CD4-positive, alpha-beta T cell treated with Interleukin-2 at 100 ng/mL for 4 hours (primary cell): ENCODE results near the gene ATP8B4.
A peak's percentile ranks its signal among the peaks of the same experiment; 100 is the strongest.
"Not testable (repeated sequence)": the region's sequence is repeated elsewhere in the genome, so short reads cannot be mapped to it uniquely, and the experiment has no call there.

Experiments
- DNase-seq: peaks from one replicate; pipeline ENCODE4 v3.0.0-alpha.2; 2020; ENCODE audit warnings: low spot score

The ATP8B4 gene

DNA sequence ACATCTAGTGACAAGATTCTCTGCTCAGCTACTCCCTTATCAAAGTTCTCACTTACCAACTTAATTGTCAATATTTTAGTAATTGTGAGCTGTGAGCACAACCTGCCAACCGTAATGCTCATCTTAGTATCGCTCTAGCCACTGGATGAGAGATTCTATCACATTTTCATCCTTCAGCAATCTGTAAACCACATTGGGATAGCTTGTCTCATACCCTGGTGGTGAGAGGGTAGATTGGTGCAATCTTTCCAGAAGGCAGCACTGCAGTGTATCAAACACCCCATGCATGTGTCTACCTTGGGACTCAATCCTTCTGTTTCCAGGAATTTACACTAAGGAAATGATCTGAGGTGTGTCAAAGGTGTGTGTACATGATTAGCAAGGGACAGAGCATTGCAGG lies 18.9 kb upstream of the ATP8B4 start:
- no peak for DNase-seq

DNA sequence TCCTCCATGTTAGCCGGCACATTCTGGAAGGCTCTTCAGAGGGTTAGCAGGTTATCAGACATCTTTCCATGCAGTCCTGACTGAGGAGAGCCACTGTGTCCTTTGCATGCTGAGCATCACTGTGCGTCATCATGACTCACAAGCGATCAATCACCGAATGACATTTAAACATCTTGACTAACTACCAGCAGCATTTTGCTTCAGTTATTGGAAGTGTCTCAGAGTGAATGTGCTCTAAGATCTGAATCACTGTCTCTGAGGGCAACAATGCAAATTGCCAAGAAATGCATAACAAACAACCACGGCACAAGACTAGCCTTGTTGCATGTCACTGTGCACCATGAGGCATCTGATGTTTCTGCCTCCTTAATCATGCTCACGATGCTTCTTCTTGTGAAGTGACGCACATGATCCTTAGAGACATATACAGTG lies 18.3 kb upstream of the ATP8B4 start:
- no peak for DNase-seq

DNA sequence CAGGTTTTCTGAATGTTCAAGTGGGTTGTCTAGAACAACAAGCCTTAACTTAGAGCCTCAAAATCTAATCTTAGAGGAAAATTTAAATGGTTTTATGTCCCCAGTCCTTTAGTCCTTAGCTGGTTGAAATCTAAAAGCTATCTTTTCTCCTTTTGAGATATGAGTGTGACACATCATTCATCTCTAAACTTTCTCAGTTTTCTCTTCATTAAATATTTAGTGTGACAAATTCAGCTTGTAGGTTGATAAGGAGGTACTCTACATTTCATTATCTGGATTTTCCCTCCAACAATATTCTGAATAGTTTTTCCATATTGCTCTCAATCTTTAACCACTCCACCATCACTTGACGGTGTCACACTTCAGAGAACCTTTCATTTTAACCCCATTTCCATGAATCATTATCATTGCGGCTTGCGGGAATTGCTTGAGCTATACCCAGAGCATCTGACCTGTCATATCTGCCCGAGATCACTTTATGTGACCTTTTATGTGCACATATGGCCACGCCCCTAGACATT lies 16.1 kb upstream of the ATP8B4 start:
- DNase-seq, result peak; percentile 17

DNA sequence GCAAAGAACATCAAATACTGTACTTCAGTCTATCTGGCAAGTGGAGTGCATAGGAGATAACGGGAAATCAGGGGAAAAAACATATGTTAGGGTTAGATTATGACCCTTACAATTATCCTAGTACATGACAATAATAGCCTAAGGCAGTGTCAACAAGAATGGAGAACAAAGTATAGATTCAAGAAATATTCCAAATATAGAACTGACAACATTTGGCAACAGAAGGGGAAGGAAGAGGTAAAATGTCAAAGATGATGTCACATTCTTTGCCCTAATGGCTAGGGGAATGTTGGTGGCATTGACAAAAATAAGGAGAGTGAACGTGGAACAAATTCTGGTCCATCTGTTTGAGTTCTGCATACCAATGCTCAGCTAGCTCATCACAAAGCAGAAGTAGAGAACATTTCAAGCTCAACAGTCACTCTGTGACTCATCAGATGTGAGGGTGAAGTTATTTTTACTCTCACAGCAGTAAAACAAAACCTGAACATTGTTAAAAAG lies 15.5 kb upstream of the ATP8B4 start:
- DNase-seq, result peak; percentile 11

DNA sequence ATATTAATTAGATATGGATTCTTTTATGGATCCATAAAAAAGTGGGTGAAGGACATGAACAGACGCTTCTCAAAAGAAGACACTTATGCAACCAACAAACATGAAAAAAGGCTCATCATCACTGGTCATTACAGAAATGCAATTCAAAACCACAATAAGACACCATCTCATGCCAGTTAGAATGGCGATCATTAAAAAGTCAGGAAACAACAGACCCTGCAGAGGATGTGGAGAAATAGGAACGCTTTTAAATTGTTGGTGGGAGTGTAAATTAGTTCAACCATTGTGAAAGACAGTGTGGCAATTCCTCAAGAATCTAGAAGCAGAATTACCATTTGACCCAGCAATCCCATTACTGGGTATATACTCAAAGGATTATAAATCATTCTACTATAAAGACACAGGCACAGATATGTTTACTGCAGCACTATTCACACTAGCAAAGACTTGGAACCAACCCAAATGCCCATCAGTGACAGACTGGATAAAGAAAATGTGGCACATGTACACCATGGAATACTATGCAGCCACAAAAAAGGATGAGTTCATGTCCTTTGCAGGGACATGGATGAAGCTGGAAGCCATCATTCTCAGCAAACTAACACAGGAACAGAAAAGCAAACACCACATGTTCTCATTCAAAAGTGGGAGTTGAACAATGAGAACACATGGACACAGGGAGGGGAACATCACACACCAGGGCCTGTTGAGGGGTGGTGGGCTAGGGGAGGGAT lies 13.4 kb upstream of the ATP8B4 start:
- not testable (repeated sequence) for DNase-seq

DNA sequence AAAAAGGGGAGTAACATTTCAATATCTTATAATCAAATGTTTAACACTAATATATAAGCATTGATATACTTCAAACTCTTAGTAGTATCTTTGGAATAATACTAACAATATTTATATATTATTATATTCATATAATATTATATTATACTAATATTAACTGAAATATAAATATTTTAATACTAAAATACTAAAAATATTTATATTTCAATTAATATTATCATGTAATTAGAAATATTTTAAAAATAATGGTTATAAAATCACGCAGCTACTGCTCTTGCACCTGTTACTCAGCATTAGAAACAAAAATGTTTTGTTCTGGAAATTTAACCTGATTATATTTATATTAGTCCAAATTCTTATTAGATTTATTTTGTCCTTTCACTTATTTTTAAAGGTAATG lies 12.6 kb upstream of the ATP8B4 start:
- no peak for DNase-seq

DNA sequence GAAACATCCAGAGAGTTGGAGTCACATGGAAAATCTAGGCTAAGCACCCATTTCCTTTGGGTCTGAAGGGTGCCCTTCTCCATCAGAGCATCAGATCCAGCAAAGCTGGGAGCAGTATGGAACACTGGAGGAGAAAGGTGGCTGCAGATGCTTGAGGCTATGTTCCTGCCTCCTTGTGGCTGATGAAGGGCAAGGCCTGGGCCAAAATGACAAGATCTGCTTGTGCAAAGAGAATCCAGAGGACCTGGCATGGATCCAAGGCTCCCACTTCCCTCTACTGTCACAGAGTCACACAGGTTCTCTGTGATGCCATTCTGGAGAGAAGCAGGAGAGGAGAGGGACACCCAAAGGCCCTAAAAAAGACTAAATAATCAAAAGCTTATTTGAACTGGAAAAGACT lies 9.2 kb upstream of the ATP8B4 start:
- DNase-seq, result no peak

DNA sequence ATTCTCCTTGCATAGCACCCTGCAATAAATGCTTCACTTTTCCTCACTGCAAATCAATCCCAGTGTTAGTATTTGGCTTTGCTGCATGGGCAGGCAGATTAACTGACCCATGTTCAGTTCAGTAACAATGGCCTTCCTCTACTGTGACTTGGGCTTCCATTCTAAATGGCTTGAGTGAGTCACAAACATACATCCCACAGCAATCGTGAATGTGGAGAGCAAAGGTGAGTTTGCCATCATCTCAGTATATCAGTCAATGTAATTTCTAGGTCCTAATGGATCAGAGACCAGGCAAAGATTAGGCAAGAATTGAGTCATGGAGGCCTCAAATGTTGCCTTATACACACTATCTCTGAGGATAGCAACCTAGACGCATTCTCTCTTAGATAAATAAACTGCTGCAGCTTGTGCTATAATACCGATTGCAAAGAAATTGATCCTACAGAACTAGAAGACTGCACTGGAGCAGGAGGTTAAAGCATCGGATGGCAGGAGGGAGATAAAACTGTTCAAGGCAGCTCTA lies 8.3 kb upstream of the ATP8B4 start:
- no peak for DNase-seq

DNA sequence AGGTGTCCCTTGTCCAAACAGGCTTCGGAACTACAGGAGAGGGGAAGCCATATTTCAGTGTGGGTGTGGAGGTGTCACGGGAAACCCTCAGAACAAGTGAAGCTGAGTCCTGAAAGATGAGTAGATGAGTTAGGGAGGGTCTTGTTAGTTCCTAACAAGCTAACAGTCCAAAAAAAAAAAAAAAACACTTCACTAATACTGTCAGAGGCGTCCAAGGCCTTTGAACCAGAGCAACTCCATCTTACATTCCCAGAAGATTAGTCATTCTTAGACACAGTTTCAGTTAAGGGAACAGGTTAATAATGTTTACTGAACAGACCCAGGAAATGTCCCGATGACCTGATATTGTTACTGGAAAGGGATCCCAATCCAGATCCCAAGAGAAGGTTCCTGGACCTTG lies 7.0 kb upstream of the ATP8B4 start:
- no peak for DNase-seq

DNA sequence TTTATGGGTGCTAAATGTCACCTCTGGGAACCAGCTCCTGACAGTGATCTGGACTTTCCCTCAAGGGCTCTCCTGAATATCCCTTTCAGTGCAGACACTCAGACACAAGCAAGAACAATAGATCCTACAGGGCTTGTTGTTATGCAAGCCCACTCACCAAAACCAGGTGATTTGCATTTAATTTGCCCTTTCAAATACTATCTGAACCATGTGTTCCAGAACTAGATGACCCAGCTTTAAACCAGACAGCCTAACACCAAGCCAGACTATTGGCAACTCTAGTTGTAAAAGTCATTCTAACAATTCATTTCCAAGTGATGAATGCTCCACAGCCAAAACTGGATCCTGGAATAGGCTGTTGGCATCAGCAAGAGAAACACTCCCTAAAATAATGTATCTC lies 5.6 kb upstream of the ATP8B4 start:
- no peak for DNase-seq

DNA sequence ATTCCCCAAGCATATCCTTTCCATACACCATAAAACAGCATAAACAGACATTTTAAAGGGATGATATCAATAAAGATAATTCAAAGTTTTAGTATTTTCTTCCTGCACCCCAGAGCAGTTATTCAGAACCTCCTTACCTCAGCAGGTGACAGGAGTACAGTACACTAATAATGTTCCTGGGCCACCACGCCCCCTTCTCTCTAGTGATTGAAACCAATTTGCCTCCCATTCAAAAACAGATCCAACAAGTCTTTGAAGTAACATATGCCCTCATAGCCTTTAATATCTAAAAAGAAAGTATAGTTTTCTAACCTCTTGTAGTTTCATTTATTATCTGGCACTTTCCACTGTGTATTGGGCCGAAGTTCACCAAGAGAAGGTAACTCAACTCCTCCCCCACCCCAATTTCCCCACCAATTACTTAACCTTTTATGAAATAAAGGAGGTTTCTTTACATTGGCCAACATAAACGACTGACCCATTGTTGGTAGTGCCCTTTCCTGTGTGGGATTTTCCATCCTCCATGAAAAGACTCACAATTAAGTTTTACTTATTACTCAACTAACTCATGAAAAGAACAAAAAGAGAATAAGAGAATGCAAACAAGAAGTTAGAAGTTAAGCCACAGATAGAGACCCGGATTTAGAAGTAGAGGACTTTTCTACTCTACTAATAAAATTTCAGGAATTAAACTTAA lies 5.0 kb upstream of the ATP8B4 start:
- no peak for DNase-seq

DNA sequence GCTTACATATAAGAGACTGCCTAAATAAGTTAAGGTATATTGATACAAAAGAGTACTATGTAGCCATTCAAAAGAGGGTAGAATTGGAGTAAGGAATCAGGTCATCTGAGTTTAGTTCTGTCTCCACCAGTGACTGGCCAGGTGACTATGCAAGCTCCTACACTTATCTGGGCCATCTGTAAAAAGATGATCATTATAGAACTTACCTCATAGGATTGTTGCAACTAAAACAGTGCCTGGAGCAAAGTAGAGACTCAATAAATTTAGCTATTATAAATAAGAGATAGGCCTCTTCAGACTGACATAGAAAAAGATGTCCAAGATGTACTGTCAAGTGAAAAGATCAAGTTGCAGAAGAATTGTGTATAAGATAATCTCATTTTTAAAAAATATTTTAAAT lies 1.7 kb upstream of the ATP8B4 start:
- DNase-seq, result no peak

DNA sequence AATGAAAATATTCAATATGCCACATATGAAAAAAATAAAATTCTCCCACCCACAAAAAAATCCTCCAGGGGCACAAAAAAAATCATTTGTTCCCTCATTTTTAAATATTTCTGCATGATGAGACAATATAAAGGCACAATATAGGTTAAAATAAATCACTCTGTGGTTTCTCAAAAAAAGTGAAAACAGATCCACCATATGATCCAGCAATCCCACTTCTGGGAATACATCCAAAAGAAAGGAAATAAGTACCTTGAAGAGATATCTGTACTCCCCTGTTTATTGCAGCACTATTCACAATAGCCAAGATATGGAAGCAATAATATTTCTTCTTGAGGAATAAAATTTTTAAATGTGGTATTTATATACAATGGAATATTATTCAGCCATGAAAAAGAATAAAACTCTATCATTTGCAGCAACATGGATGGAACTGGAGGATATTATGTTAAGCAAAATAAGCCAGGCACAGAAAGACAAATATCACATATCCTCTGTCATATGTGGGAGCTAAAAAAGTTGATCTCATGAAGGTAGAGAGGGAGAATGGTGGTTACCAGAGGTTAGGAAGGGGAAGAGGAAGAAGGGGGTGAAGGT lies 1.5 kb downstream of the ATP8B4 start:
- no peak for DNase-seq

DNA sequence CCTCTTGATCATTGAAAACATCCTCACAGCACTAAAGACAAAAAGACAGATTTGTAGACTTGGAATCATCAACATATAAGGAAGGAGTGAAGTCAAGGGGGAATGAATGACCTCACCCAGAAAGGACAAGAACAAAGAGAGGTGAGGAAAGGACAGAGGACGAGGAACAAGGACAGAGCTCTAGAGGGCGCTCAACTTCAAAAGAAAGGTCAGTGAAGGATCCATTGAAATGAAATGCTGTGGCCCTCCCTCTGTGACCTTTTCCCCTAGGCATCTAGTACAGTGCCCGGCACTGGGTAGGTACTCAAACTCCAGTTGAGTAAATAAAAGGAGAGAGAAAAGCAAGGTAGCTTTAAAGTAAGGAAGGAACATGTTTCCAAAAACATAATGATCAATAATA lies 2.6 kb downstream of the ATP8B4 start:
- no peak for DNase-seq

DNA sequence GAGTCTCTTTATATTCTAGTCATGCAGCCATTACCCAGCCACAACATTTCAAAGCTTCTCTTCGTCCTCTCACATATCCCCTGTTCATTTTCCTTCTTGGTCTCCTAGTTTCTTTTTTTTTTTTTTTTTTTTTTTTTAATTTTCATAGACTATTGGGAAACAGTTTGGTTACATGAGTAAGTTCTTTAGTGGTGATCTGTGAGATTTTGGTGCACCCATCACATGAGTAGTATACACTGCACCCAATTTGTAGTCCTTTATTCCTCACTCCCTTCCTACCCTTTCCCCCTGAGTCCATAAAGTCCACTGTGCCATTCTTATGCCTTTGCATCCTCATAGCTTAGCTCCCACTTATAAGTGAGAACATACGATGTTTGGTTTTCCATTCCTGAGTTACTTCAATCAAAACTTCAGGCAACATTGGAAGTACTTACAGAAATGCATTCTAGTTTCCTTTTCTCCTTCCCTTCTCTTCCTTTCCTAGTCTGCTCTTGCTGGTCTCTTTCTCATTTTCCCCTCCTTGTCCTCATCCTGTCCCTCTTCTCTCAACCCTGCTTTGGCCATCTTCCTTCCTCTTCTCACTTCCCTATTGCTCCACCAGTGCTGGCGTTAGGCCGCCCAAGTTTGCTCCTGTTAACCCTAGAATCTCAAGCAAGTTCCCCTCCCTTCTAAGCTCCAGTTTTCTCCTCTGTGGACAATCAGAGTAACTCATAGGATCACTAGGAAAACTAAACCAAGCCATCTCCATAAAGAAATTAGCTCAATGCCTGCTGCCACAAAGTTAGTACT lies 4.8 kb downstream of the ATP8B4 start:
- DNase-seq, result no peak

DNA sequence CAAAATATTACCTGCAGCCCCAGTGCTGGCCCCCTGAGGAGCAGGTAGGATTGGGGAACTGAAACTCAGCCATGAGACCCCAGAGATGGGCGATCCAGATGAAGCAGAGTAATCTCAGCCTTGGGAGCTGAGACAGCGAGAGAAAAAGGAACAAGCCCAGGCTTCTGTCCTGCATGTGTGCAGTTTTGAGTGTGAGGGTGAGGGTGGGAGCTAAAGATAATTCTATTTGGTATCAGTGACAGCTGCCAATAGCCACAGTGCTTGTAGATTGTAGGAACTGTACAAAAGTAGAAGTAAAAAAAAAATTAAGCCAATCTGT lies 5.9 kb downstream of the ATP8B4 start:
- no peak for DNase-seq

DNA sequence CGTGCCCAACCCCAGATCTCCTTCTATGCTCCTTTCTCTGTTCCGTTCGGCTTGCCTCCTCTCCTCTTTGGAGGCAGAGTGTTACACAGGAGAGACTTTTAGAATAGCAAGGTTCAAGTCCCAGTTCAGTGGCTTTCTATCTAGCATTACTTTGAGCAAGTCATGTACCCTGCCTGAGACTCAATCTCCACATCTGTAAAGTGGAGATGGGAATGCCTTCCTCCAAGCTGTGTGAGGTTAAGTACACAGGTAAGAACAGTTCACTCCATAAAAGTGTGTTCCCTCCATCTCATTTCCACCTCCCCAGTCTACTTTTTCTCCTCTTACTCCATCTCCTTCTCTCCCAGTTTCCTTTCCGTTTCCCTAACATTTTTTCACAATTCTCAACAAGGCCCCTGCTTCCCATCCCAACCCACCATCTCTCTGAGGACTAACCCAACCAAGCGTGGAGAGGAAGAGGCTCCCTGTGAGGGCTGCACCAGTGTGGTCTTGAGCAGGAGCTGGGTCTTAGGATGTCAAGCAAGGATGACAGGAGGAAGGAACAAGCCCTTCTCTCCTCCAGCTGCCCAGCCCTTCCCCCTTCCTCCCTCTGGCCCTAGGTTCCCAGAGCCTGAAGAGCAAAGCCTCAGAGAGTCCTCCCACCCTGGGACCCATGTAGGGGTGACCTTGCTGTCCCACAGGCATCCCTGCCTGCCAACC lies 6.4 kb downstream of the ATP8B4 start:
- no peak for DNase-seq

DNA sequence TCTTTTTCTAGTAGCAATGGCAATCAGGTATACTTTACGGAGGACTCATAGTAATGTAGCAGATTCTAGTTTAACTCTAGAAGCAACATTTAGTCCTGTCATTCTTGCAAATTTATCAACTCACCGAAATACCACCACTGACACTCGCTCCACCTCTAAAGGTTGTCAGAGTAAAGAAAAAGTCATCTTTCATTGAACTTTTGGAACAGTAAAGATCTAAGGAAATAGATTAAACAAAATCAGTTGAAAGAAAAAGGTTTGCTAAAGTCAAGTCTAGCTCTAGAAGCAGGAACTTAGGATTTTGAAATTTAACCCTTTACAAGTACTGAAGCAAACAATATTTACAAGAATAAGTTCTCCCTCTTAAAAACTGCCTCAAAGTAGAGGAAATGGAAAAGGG lies 8.7 kb downstream of the ATP8B4 start:
- no peak for DNase-seq

DNA sequence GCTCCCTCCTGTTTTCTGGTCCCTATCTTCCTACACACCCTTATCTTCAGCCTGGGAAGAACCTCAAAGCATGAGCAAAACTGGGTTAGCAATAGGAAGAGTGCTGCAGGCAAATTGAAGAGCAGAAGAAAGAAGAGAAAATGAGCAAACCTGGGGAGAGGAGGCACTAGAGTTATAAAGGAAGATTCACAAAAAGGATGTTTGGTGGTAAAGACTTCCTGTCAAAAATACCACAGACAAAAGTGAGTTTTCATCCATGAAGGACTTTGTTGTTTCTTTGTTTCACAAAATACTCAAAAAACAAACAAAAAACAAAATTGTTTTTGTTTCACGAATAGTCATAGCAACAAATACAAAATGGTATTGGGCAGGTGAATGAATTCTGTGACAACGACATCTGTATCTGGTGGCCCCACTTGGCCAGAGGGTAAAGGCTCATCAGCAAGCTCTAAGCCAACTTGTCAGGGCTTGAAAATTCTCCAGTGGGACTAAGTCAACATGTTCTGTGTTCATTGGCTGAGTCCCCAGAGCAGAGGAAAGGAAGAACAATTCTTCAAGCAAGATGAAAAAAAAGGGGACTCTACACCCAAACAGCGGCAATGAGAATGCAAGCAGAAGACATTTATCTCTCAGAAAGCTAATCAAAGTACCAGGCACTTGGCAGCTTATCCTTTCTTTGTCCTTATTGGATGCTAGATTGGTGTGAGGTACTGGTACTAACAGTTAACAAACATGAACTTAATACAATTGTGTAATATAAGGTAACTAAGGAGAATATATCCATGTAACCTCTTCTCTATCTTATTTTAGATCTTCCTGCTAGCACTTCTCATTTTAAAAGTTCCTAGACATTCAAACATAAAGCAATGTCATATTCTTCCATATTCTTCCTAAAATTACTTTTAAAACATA lies 9.7 kb downstream of the ATP8B4 start:
- no peak for DNase-seq

DNA sequence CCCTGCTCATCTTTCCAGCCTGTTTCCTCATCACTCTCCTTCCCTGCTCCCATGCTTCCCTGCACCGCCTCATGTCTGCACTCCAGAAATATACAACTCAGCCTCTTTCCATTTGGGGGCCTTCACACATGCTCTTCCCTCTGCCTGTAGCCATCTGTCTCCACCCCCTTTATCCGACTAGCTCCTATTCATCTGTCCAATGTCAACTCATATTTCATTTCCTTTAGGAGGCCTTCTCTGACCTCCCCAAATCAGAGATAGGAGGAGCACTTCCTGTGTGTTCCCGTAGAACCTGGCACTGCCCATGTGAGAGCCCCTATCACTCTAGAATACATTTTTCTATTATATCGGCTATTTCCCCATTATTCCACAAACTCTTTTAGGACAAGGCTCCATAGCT lies 10.6 kb downstream of the ATP8B4 start:
- no peak for DNase-seq
